Measurements from ENCODE around the gene ICAM2.
"Not testable (repeated sequence)": the region's sequence is repeated elsewhere in the genome, so short reads cannot be mapped to it uniquely, and the experiment has no call there.

ICAM2 gene

GRCh38 chr17:64009571-64010402, 10.6 kb downstream of the ICAM2 start:
- DNase-seq (ENCODE audit: low read depth in 2 of 2) = no peak

DNA sequence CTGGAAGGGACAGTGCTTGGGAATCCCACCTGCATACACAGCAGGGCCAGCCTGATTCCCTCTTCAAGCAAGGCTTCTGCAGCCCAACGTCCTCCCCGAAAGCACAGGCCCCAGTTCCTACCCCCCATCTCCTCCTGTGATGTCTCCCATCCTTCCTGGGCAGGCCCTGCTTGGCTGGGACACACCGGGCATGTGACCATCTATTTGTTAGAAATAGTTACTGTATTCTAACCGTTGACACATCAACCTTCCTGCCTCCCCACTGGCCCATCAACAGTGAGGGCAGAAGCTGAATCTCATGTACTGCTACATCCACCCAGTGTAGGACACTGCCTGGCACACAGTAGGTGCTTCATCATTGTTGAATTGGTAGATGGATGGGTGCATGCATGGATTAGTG, 11.6 kb downstream of the ICAM2 start:
- no peak for DNase-seq (ENCODE audit: low read depth in 2 of 2)

- no peak for DNase-seq (ENCODE audit: low read depth in 2 of 2)
Observed at GRCh38 chr17:64008346-64008745, 12.1 kb downstream of the ICAM2 start.

GRCh38 chr17:64007838-64008282, 12.6 kb downstream of the ICAM2 start:
- DNase-seq (ENCODE audit: low read depth in 2 of 2) = no peak

GRCh38 chr17:64007089-64007837, 13.2 kb downstream of the ICAM2 start:
- DNase-seq (ENCODE audit: low read depth in 2 of 2) = not testable (repeated sequence)

DNA sequence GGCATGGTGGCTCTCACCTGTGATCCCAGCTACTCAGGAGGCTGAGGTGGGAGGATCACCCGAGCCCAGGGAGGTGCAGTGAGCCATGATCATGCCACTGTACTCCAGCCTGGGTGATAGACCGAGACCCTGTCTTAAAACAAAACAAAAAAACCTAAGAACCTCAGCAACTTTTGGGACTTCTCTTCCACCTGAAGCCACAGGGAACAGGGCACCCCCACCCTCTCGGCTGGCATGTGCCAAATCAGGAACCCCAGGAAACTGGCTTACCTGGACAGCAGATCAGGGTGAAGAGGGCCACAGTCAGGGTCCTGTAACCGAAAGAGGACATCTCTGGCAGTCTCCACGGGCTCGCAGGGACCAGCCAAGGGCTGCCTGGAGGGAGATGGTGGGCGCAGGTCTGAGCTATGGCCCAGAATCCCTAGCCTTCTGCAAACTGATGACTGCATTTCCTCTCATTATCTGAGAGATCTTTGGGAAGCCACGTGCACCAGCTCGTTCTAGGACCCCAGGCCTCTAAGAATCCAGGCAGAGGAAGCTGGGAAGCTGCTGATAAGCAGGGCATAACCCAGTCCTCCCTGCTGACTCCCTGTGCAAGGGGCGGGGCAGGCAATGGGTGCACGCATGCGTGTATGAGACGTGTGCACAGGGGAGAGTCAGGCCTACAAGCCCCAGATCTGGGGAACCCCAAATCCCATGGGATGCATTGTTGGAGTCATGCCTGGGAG, 13.9 kb downstream of the ICAM2 start:
- DNase-seq (ENCODE audit: low read depth in 2 of 2) = no peak

DNA sequence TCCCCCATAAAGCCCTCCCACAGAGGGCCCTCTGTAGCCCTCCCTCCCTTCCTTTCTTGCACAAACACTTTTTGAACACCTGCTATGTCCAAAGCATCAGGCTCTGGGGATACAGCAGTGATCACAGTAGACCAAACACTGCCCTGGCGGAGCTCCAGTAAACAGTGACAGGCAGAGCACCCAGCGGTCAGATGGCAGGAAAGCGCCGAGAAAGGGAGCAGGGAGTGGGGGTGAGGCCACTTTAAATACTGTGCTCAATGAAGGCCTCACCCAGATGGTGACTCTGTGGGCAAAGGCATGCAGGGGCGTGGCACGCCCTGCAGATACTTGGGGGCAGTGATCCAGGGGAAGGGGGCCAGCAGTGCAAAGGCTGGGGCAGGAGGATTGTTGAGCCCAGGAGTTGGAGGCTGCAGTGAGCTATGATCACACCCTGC, 14.7 kb downstream of the ICAM2 start:
- no peak for DNase-seq (ENCODE audit: low read depth in 2 of 2)

DNA sequence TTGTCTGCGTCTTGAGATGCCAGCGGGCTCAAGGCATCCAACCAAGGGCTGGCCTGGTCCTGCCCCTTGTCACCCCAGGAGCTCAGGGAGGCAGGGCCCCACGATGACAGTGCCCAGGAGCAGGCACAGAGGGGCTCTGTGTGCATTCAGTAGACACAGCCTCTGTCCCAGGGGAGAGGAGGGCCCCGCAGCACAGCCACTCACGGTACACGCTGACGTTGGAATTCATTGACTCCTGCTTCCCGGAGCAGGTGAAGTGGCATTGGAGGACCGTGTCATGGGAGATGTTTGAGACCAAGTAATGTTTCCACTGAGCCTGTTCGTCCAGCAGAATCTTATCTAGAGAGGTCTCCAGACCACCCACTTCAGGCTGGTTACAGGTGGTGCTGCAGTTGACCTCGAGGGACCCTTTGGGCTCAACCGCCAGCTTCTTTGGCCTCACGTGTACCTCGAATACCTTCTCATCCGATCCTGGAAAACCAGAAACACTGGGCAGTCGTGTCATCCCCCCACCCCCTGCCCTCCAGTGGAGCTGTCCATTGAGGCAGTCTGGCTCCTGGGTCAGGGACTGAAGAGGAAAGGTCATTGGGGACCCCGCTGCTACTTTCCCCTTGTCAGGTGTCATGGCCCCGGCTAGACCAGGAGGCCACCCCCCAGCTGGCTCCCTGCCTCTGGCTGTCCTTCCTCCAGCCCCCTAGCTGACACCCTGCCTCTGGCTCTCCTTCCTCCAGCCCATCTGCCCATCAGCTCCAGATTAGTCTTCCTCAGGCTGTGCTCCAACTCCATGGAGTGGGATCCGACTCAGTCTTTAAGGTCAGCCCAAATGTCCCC, 15.3 kb downstream of the ICAM2 start:
- no peak for DNase-seq (ENCODE audit: low read depth in 2 of 2)

DNA sequence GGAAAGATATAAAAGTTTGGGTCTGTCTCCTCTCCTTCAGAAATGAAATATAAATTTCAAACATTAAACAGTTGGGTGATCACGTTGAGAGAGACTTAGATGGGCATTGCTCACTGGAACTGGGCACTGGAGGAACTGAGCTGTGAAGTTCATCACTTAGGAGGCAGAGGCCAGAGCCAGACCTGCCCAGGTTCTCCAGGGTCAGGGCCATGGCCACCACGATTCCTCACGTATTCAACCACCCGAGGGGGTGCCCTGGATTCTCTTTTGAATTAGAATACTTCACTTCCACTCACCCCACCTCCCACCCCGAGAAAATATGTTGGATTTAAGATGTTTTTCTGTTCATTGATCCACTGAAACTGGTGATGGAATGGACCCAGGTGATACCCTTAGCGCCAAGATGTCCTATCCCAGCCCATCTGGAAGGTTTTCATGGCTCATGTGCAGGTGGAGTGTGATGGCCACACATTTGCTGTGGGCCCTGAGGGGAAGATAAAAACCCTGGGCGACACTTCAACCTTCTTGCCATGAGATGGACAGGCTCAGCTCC, 16.1 kb downstream of the ICAM2 start:
- DNase-seq (ENCODE audit: low read depth in 2 of 2) = no peak

- no peak for DNase-seq (ENCODE audit: low read depth in 2 of 2)
Observed at GRCh38 chr17:64003526-64004121, 16.8 kb downstream of the ICAM2 start.

DNA sequence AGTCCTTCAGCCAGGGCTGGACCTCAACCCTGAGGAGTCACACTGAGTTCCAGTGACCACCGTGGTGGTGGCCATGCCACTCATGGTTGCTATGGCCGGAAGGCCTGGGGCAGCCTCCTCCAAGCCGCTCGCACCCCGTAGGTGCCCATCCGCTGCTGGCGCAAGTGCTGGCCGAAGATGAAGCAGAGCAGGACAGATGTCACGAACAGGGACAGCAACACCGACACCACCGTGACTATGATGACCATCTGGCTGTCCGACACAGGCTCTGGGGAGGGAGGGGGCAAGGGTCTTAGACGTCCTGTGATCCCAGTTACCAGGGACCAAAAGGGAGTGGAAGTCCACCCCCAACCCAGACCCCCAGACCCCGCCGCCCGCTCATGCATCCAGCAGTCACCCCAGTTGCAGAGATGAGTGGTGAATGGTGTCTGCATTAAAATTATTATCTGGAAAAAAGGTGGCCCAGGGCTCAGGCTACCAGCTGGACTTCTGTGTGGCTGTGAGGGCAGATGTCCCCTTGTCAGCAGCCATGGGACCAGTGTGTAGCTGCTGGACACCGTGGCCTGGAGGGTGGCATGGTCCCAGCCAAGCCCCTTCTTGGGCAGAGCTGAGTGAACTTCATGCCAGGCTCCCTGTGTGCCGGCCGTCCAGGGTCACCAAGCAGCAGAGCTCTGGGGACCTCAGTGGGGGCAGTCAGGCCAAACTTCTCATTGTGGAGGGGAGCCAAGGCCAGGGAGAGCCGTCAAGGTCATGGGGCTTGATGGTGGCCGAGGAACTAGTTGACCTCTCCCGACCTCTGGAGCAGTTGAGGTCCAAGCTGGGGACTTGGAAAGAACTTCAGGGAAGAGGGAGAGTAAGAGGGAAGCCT, 17.5 kb downstream of the ICAM2 start:
- no peak for DNase-seq (ENCODE audit: low read depth in 2 of 2)

GRCh38 chr17:64001763-64002529, 18.5 kb downstream of the ICAM2 start:
- DNase-seq (ENCODE audit: low read depth in 2 of 2) = no peak

DNA sequence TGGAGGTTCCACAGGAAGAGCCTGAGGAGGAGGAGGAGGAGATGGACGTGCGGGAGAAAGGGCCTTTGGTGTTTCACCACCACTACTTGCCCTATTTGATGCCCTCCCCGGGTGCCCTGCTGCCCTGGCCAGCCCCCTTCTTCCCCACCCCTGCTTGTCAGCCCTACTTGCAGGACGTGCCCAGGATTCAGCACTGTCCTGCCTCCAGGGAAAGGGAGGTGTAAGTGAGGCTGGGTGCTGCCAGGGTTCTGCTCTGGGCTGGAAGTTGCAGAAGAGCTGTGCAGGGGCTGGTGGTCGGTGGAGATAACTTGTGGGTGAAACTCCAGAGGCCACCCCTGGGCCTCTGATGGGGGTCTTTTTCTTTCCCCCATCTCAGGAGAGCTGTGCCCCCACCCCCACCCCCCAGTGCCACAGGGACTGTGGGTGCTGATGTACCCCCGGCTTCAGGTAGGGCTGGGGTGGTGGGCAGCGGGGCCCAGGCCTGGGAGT, 19.3 kb downstream of the ICAM2 start:
- DNase-seq (ENCODE audit: low read depth in 2 of 2) = no peak

DNA sequence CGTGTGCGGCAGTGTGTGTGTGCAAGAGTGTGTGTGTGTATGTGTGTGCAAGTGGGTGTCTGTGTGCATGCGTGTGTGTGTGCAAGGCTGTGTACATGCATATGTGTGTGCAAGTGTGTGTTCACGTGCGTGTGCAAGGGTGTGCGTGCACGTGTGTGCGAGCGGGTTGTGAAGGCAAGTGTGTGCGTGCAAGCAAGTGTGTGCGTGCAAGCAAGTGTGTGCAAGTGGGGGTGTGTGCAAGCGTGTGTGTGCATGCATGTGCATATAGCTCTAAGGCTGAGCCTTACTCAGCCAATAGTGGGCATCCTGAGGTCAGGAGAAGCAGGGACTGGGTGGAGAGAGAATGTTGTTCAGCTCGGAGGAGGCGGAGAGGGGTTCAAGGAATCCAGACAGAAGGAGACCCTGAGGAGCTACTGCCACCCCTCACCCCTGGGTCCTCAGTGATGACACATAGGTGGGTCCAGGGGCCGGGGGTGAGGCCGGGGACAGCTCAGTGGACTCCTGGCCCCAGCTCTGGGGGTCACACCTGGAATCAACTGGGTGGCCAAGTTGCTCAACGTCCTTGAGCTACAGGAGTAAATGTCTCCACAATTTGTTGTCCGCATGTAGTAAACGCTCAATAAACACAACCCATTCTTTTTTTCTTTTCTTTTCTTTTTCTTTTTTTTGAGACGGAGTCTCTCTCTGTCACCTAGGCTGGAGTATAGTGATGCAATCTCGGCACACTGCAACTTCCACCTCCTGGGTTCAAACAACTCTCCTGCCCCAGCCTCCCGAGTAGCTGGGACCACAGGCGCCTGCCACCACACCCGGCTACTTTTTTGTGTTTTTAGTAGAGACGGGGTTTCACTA, 20.5 kb downstream of the ICAM2 start:
- no peak for DNase-seq (ENCODE audit: low read depth in 2 of 2)

DNA sequence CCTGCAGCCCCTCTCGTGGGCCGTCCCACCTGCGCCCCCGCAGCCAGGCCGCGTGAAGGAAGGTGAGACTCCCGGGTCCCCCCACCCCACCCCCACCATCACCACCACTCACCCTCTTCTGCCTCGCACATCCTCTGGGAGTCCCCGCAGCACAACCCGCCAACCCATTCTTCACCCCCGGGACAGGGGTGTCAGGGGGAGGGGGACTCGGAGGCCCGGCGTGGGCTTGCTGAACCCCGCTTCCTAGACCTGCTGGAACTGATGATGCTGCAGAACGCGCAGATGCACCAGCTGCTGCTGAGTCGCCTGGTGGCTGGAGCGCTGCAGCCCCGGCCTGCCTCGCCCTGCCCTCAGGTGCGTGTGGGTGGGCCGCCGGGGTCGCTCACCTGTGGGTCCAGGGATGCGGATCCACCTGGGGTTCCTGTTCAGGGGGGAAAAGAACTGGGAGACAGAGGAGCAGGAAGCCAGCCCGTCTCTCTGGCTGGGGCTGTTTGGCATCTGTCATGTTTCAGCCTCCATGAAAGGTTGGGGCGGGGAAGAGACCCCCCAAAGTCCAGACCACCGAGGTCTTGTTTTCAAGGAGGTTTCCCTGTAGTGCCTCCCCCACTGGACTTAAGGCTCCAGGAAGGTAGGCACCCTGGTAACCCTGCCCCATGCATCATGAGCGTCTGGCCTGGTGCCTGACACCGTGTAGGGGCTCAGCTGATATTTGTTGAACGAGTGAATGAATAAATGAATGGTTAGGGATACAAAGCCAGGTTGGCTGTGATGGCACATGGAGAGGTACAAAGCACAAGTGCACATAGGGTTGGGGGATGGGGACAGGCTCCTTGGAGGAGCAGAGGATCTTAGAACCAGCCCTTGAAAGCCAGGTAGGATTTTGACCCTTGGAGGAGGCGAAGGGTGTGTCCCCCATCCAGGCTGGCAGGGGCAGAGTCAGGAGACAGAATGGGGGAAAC, 21.4 kb downstream of the ICAM2 start:
- DNase-seq (ENCODE audit: low read depth in 2 of 2) = no peak

GRCh38 chr17:63998050-63998720, 22.2 kb downstream of the ICAM2 start, which contains the start of gene PRR29:
TSS of gene PRR29 (plus strand) at chr17:63998351. CDS start at chr17:63998365, 14 bp downstream.
- peak; percentile 40 to 60 for DNase-seq (ENCODE audit: low read depth in 2 of 2)

All from activated CD4-positive, alpha-beta T cell treated with anti-CD3 and anti-CD28 coated beads for 24 hours (primary cell).